ENCODE results near the gene AGBL1. TPM values are rescaled to one million over a fixed set of nuclear protein-coding genes. Genes with fewer than 3 reads are reported as not detected.

AGBL1 gene
- total RNA-seq, result not detected in 2 replicates

DNA sequence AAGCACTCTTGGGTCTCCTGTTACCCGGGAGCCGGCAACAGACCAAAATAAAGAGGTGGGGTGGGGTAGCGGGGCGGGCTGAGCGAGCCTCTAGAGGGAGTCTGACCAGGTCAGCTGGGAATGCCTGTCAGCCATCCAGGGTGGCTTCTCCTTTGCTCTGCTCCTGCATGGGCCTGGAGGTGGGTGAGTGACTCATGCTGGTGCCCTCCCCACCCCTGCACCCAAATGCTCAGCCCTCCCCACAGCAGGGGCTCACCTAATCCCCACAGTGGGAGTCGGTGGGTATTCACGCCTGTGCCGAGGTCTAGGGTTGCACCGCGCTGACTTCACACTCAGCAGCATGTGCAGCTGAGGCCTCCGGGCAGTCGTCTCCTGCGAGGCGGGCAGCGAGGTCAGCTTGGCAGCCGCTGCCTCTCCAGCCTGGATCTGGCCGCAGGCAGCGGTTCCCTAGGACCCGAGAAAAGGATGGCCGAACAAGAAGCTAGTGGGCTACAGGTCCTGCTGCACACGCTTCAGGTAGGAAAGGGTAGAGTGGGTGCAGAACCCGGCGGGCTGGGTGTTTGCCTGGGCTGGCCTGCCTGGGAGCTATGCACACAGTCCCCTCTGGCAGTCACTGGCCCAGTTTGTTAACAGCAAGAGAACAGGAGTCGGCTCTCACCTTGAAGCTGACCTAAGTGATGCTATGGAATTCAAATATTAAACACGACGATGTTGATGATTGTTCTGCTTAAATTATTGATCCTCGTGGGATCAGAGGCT lies at the start of gene AGBL1:
AGBL1 (plus strand) TSS at position 364 of the 759 bp plus-strand sequence.

